ENCODE measurements around the gene TREML4. TPM values are rescaled to one million over a fixed set of nuclear protein-coding genes. Genes with fewer than 3 reads are reported as not detected.

TREML4 gene
- polyA plus RNA-seq, 2 of the 4 experiments (the other 2 are of a cell fraction) = not detected

- TF ChIP-seq CEBPB (IDR thresholded peaks at IDR 0.05) = no peak
- TF ChIP-seq PBX3 (IDR thresholded peaks at IDR 0.05) = no peak
- TF ChIP-seq GATA3 (IDR thresholded peaks at IDR 0.05; ENCODE audit: borderline replicate concordance) = no peak
- TF ChIP-seq TFCP2L1 (CRISPR knock-in tag; IDR thresholded peaks at IDR 0.05) = no peak
- no peak for TF ChIP-seq SMC3 (IDR thresholded peaks at IDR 0.05)
- TF ChIP-seq RARB (CRISPR knock-in tag; IDR thresholded peaks at IDR 0.05) = no peak
- TF ChIP-seq MAFK (IDR thresholded peaks at IDR 0.05; ENCODE audit: partially characterized antibody) = no peak
- TF ChIP-seq SREBF2 (IDR thresholded peaks at IDR 0.05) = no peak
Observed at GRCh38 chr6:41232667-41233066, 4.5 kb downstream of the TREML4 start (continued).

GRCh38 chr6:41236276-41236675, 8.1 kb downstream of the TREML4 start:
- CTCF ChIA-PET = no interaction called here
- H3K9me3 ChIP-seq = no peaks in the 10 kb centered on the region
- no peak for FAIRE-seq

GRCh38 chr6:41237128-41237527, 9.0 kb downstream of the TREML4 start:
- Histone ChIP-seq H3K4me2 (no peak overlapping the region), H3K27ac (no peak overlapping the region), H3K4me3 (no peak overlapping the region), H3K9me3 (no peaks in the 10 kb centered on the region), H3K4me1 (no peaks in the 10 kb centered on the region)
- CTCF ChIA-PET = interaction anchor here (0.7 to 1.2 kb wide), 2 partner anchors 10 to 46 kb away, joined by 3 read pairs; no protein-coding TSS in a partner anchor
- POLR2A ChIA-PET = no interaction called here
- ATAC-seq (no peak), FAIRE-seq (no peak), DNase-seq (ENCODE audit: low read depth in 1 of 2, low spot score in 1 of 2) (no peak)
- WGBS (ENCODE audit: missing lambda C conversion rate) = 21% methylated on average over 3 of the region's 5 CpGs
- no peak for TF ChIP-seq ZFP36 (IDR thresholded peaks at IDR 0.05; ENCODE audit: borderline replicate concordance, partially characterized antibody)
- no peak for TF ChIP-seq HMGXB4 (CRISPR knock-in tag; IDR thresholded peaks at IDR 0.05; ENCODE audit: borderline replicate concordance)
- TF ChIP-seq RNF2 (IDR thresholded peaks at IDR 0.05; ENCODE audit: borderline replicate concordance, low read depth) = no peak
- no peak for TF ChIP-seq CBX2 (IDR thresholded peaks at IDR 0.05; ENCODE audit: borderline replicate concordance, low read depth)
- no peak for TF ChIP-seq EHMT2 (IDR thresholded peaks at IDR 0.05; ENCODE audit: low read depth)
- no peak for TF ChIP-seq FOSB (CRISPR knock-in tag; IDR thresholded peaks at IDR 0.05)
- TF ChIP-seq JUNB (IDR thresholded peaks at IDR 0.05) = no peak
- TF ChIP-seq REST (IDR thresholded peaks at IDR 0.05) = no peak
- TF ChIP-seq SMC3 (IDR thresholded peaks at IDR 0.05) = no peak
- no peak for TF ChIP-seq MAFK (IDR thresholded peaks at IDR 0.05; ENCODE audit: partially characterized antibody)

More at GRCh38 chr6:41236276-41236675, 8.1 kb downstream of the TREML4 start:
- TF ChIP-seq USF2 (IDR thresholded peaks at IDR 0.05) (no peak), EHF (CRISPR knock-in tag; IDR thresholded peaks at IDR 0.05) (no peak), BHLHE40 (IDR thresholded peaks at IDR 0.05; ENCODE audit: low read depth, low read length) (no peak), RNF2 (IDR thresholded peaks at IDR 0.05; ENCODE audit: borderline replicate concordance, low read depth) (no peak), JUNB (IDR thresholded peaks at IDR 0.05) (no peak), POLR2A (IDR thresholded peaks at IDR 0.05; ENCODE audit: low read length) (no peak), POLR2AphosphoS2 (conservative IDR thresholded peaks at IDR 0.05; ENCODE audit: low read length) (no peak), RAD21 (conservative IDR thresholded peaks at IDR 0.05 in 1 of 2, IDR thresholded peaks at IDR 0.05 in 1 of 2) (no peak), MAZ (IDR thresholded peaks at IDR 0.05; ENCODE audit: borderline replicate concordance, low read depth, low read length) (no peak), SMC3 (IDR thresholded peaks at IDR 0.05) (no peak), NR3C1 (IDR thresholded peaks at IDR 0.05) (no peak), BCL3 (IDR thresholded peaks at IDR 0.05) (no peak)
- no peak for DNase-seq (ENCODE audit: low read depth in 1 of 2, low spot score in 1 of 2)
- WGBS (ENCODE audit: missing lambda C conversion rate) = 48% methylated on average over 3 of the region's 4 CpGs
- no peak overlapping the region for H3K4me3 ChIP-seq
- no peak for ATAC-seq
- POLR2A ChIA-PET = no interaction called here
- H3K4me1 ChIP-seq = no peaks in the 10 kb centered on the region
- H3K4me2 ChIP-seq = no peak overlapping the region
- no peak overlapping the region for H3K27ac ChIP-seq
